HG03571 (cell line): ENCODE results near the gene CORO7.

Experiments used
- ATAC-seq: cut with Tn5 transposase; IDR thresholded peaks from one replicate; pipeline ENCODE4 v1.9.1; 2021; ENCODE audit not compliant: unreplicated experiment

CORO7 gene

GRCh38 chr16:4416200-4417032 is at the start of gene CORO7:
CORO7 (minus strand) TSS chr16:4416596; CDS start chr16:4416518, 78 bp downstream.
- peak; percentile 50 for ATAC-seq

- no peak for ATAC-seq
Measured at GRCh38 chr16:4463522-4464163, 47.2 kb upstream of the CORO7 start.

- ATAC-seq: no peak
Measured at GRCh38 chr16:4461250-4462085, 45.1 kb upstream of the CORO7 start.

- no peak for ATAC-seq
Measured at GRCh38 chr16:4460936-4461249, 44.5 kb upstream of the CORO7 start.

GRCh38 chr16:4455951-4456350 is 39.6 kb upstream of the CORO7 start:
- no peak for ATAC-seq

GRCh38 chr16:4455081-4455480 is 38.7 kb upstream of the CORO7 start:
- no peak for ATAC-seq

- no peak for ATAC-seq
Measured at GRCh38 chr16:4454623-4455022, 38.2 kb upstream of the CORO7 start.

GRCh38 chr16:4452674-4453073 is 36.3 kb upstream of the CORO7 start:
- no peak for ATAC-seq

- no peak for ATAC-seq
Measured at GRCh38 chr16:4450931-4451519, 34.6 kb upstream of the CORO7 start.

- ATAC-seq: no peak
Measured at GRCh38 chr16:4450430-4450829, 34.0 kb upstream of the CORO7 start.

- no peak for ATAC-seq
Measured at GRCh38 chr16:4443986-4444385, 27.6 kb upstream of the CORO7 start.

- ATAC-seq: no peak
Measured at GRCh38 chr16:4443271-4443670, 26.9 kb upstream of the CORO7 start.

- no peak for ATAC-seq
Measured at GRCh38 chr16:4442371-4442770, 26.0 kb upstream of the CORO7 start.

GRCh38 chr16:4437366-4437765 is 21.0 kb upstream of the CORO7 start:
- no peak for ATAC-seq

- ATAC-seq: no peak
Measured at GRCh38 chr16:4435337-4436067, 19.1 kb upstream of the CORO7 start.

GRCh38 chr16:4433914-4434787 is 17.8 kb upstream of the CORO7 start:
- ATAC-seq: no peak

GRCh38 chr16:4433228-4433627 is 16.8 kb upstream of the CORO7 start:
- no peak for ATAC-seq

GRCh38 chr16:4431023-4431422 is 14.6 kb upstream of the CORO7 start:
- ATAC-seq: no peak

- no peak for ATAC-seq
Measured at GRCh38 chr16:4428500-4428899, 12.1 kb upstream of the CORO7 start.
